ENCODE measurements around the gene FCHSD1.

FCHSD1 gene

GRCh38 chr5:141602606-141603005 is 48.6 kb downstream of the FCHSD1 start:
- no peak for TF ChIP-seq CTCF (IDR thresholded peaks at IDR 0.05; ENCODE audit: control insufficient read depth, extremely low read depth, insufficient read depth)
- no peak overlapping the region for H3K4me3 ChIP-seq (ENCODE audit: low read depth, low read length)
- no peak for DNase-seq (ENCODE audit: low read depth)

DNA sequence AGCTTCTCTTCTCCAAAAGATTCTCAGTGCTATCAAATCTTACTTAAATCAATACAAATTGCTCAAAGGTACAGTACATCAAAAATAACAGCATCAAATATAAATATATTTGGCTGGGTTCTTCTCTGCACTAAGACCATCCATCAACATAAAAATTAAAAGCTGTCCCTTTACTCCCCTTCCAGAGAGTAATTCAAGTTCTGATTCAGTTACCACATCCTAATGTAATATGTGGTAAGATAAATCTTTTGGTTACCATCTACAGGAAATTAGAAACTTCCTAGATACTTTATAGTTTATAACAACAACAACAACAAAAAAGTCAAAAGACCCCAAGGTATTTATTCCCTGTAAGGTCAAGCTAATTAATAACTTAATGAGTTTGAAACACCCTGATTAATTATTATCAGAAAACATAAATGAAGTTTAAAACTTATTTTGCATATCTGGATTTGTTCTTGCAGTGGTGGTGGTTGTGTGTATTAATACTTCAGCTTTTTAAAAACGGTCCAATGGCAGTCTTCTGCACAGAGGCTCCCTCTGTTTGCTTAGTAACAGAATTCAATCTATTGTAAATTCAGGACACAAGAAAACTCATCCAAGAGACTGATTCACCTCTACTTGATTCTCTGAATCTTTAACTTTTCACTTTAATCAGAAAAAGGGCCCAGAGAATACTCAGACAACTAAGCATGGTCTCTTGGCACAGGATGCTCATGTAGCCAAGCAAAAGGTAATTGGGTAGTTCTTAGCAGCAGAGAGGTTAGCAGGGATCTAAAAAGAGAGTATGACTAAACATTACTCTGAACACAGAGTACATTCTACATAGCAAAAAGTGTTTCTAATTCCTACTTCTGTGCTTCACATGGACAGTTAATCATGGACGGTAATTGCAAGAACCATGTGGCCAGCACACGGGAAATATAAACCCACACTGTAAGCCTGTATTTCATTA is 52.5 kb downstream of the FCHSD1 start:
- no peak for DNase-seq (ENCODE audit: low read depth)
- no peak for TF ChIP-seq CTCF (IDR thresholded peaks at IDR 0.05; ENCODE audit: control insufficient read depth, extremely low read depth, insufficient read depth)
- H3K4me3 ChIP-seq (ENCODE audit: low read depth, low read length), result no peak overlapping the region

DNA sequence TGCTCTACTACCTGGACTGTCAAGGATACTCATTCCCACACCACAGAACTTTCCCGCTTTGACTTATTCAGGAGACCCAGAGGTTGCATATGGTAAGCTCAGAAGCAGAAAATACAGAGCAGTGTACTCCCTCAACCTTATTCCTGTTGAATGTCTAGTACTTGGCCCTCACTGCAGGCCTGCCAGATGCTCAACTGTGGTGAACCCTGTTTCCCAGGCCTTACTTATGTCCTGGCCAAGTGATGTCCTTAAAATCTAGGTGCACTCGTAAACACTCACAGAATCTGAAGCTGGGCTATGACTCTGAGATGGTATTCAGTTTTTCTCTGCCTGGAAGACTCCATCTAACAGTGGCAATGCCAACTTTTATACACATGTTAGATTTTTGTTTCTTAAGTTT is 53.4 kb downstream of the FCHSD1 start:
- DNase-seq (ENCODE audit: low read depth), result no peak
- TF ChIP-seq CTCF (IDR thresholded peaks at IDR 0.05; ENCODE audit: control insufficient read depth, extremely low read depth, insufficient read depth), result no peak
- H3K4me3 ChIP-seq (ENCODE audit: low read depth, low read length), result no peak overlapping the region

DNA sequence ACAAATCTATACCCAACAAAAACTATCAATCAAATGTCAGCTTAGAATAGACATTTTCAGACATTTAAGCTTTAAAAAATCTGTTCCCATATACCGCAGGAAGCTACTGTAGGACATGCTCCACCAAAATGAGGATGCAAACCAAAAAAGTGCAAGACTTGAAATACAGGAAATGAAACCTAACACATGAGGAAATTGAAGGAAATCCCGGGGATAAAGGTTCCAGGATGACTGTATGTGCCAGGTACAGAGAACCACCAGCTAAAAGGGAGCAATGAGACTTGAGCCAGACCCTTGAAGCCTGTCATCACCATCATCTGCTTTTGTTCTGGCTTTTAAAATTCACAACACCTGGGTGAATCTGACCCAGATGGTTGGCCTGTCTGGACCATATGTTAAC is 53.8 kb downstream of the FCHSD1 start:
- no peak for TF ChIP-seq CTCF (IDR thresholded peaks at IDR 0.05; ENCODE audit: control insufficient read depth, extremely low read depth, insufficient read depth)
- H3K4me3 ChIP-seq (ENCODE audit: low read depth, low read length), result no peak overlapping the region
- no peak for DNase-seq (ENCODE audit: low read depth)

DNA sequence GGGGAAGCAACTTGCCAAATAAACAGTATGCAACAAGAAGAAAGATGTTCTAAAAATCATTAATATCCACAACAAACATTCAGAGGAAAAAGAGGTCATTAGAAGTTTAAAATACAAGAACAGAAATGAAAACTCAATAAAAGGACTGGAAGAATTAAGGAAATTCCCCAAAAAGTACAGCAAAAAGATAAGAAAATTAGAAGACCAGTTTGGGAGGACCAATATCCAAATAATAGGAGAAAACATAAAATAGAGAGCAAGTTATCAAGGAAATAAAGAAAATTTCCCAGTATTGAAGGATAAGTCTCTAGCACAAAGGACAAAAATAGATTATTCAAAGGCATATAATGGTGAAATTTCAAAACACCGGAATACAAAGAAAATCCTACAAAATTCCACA is 54.4 kb downstream of the FCHSD1 start:
- no peak overlapping the region for H3K4me3 ChIP-seq (ENCODE audit: low read depth, low read length)
- DNase-seq (ENCODE audit: low read depth), result no peak
- TF ChIP-seq CTCF (IDR thresholded peaks at IDR 0.05; ENCODE audit: control insufficient read depth, extremely low read depth, insufficient read depth), result no peak

DNA sequence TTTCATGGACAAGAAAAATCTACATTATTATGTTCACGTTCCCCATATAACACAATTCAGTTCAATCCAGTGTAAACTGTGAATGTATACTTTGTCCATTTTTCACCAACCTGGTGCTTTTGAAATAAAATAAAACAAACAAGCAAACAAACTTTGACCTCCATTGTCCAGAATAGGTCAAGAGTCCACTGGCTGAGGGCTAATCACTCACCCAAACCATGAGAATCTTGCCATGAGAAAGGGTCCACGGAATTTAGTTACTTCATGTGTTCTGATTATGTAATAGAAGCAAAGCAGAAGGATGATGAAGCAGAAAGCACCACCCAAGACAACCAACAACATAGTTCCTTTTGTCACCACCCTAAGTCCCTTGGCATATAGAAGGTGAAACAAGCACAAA is 61.1 kb downstream of the FCHSD1 start:
- DNase-seq (ENCODE audit: low read depth), result no peak
- no peak for TF ChIP-seq CTCF (IDR thresholded peaks at IDR 0.05; ENCODE audit: control insufficient read depth, extremely low read depth, insufficient read depth)
- H3K4me3 ChIP-seq (ENCODE audit: low read depth, low read length), result no peak overlapping the region

All from LNCaP clone FGC (cell line).